Esophagus squamous epithelium (tissue), 5 donors: Measurements from ENCODE around the gene LARP6. TPM values are rescaled to one million over a fixed set of nuclear protein-coding genes. Genes with fewer than 3 reads are reported as not detected.
"Not testable (repeated sequence)": the region's sequence is repeated elsewhere in the genome, so short reads cannot be mapped to it uniquely, and the experiment has no call there.

Experiments
- DNase-seq: peaks from one replicate; lab custom pipeline; 2025; lab: John Stamatoyannopoulos, UW
- H3K27ac ChIP-seq, 4 donors: fragments of 200-600 bp; sonication (generic); one replicate each; pipeline ENCODE4 v1.5.1; 2016 to 2019; ENCODE audit warnings: mild to moderate bottlenecking in 1 of 4
- H3K27me3 ChIP-seq, 4 donors: fragments of 200-600 bp; sonication (generic); 1 replicate in 3 of 4; 2 replicates in 1 of 4; pipeline versions ENCODE4 v1.5.1 to v1.6.0; 2017 to 2021; ENCODE audit warnings: antibody characterized with exemption in 1 of 4
- H3K36me3 ChIP-seq, 3 donors: fragments of 200-600 bp; sonication (generic); one replicate each; pipeline ENCODE4 v1.5.1; 2016 to 2019
- H3K4me1 ChIP-seq, 3 donors: fragments of 200-600 bp; sonication (generic); one replicate each; pipeline ENCODE4 v1.5.1; 2017 to 2019
- H3K4me3 ChIP-seq, 4 donors: fragments of 200-600 bp; sonication (generic); 1 replicate in 3 of 4; 2 replicates in 1 of 4; pipeline ENCODE4 v1.5.1; 2016 to 2019; ENCODE audit warnings: mild to moderate bottlenecking in 2 of 4, moderate library complexity in 1 of 4
- H3K9me3 ChIP-seq, 3 donors: fragments of 200-600 bp; sonication (generic); one replicate each; pipeline ENCODE4 v1.5.1; 2016 to 2019
- CTCF ChIP-seq, 6 experiments: fragments of 450-650 bp in 4 of 6; fragments of 200-600 bp in 2 of 6; sonication (generic) in 2 of 6; IDR thresholded peaks; one replicate each; pipeline ENCODE4 v1.5.1; 2016 to 2019; ENCODE audit warnings: antibody characterized with exemption in 6 of 6, mild to moderate bottlenecking in 4 of 6, moderate library complexity in 4 of 6
- POLR2A ChIP-seq, 4 donors: fragments of 450-650 bp; IDR thresholded peaks; one replicate each; pipeline ENCODE4 v1.6.1; 2017; ENCODE audit warnings: antibody characterized with exemption in 4 of 4, mild to moderate bottlenecking in 4 of 4, moderate library complexity in 3 of 4
- WGBS, 2 donors: methylation state at CpG; one replicate each; pipeline ENCODE4 v1.1.5; 2018; 5-methylcytosine and 5-hydroxymethylcytosine counted together
- intact Hi-C: fragments of 100-400 bp; cut with DNase I; formaldehyde crosslinking; loops from one replicate; pipeline ENCODE4 v1.15.0; 2022
- total RNA-seq, 4 donors: library from RNA; depleted of rRNA; stranded (reverse); fragments of >200 nt; gene quantifications; one replicate each; pipeline ENCODE4 v1.1.0, GENCODE V29; 2016
- donor health status: DM: yes; HTN: yes; CAD: no.

LARP6 gene
- total RNA-seq, 4 donors from 2014 or later, result 0.30 to 18.7 (median 2.8) TPM

DNA sequence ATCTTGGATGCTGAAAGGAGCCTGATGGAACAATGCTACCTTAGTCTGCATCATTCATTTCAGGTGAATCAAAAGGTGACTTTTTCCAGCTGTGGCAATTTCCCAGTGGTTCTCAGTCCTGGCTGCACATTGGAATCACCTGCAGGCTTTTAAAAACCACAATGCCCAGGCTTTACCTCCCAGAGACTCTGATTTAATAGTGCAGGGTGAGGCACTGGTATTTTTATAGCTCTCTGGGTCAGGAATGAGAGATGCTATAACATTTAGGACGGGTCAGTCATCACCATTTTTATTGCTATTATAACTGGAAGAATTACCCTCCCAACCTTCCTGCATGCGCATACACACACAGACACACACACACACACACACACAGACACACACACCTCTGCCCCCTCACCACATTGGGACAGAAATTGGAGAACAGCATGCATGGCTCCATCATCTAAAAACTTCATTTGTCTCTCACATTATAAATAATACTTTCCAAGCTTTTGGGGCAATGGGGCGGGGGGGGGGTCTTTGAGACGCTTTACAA is 41.1 kb downstream of the LARP6 start:
- peaks cover 0 to 8% (median 0%) of the 10 kb centered on the region in 3 donors for H3K4me1 ChIP-seq
- intact Hi-C loops, result loop anchor here (5.0 kb wide), 1 partner anchor 136 kb away; no protein-coding TSS in a partner anchor
- no peak overlapping the region for H3K27ac ChIP-seq
- no peak overlapping the region for H3K4me3 ChIP-seq
- H3K27me3 ChIP-seq, result no peaks in the 10 kb centered on the region
- H3K36me3 ChIP-seq, result no peaks in the 10 kb centered on the region
- DNase-seq, result no peak
- 72 to 80% methylated on average over 4 of the region's 4 CpGs for WGBS, 2 donors
- no peaks in the 10 kb centered on the region for H3K9me3 ChIP-seq
- no peak for TF ChIP-seq POLR2A (IDR thresholded peaks at IDR 0.05)
- TF ChIP-seq CTCF (IDR thresholded peaks at IDR 0.05), result no peak

DNA sequence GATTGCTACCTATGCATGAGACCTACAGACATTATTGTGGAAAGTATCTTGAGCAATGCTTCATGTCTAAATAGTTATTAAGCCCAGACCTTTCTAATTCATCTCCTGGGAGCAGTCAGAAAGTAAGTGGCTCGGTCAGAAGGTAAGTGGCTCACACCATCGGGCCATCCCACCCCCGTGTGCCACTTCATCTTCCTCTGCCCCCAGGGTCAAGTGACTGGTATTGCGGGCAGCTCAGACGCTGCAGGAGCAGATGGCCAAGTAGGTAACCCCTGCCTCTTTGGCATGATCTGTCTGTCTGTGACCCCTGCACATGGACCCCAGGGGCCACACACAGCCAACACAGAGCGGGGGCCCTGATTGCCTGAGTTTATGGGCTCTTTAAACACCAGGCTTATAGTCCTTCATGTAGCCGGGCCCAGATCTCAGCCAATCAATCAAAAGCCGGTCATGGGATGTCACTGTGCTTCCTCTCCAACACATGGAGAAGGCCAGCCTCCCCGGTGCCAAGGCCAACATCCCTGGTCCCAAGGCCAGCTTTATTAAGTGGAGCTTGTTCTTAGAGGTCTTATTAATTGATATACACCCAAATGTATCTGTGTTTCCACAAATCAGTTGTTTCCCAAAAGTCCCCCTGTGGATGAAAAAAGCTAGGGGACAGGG is 42.9 kb downstream of the LARP6 start:
- 55 to 77% methylated on average over 3 to 9 of the region's 9 CpGs for WGBS, 2 donors
- Histone ChIP-seq H3K4me1 (peaks cover 0 to 21% (median 3%) of the 10 kb centered on the region in 3 donors), H3K27ac (no peak overlapping the region), H3K36me3 (no peaks in the 10 kb centered on the region), H3K9me3 (no peaks in the 10 kb centered on the region), H3K27me3 (no peaks in the 10 kb centered on the region), H3K4me3 (no peak overlapping the region)
- TF ChIP-seq POLR2A (IDR thresholded peaks at IDR 0.05) (no peak), CTCF (IDR thresholded peaks at IDR 0.05) (no peak)
- intact Hi-C loops, result loop anchor here (5.0 kb wide), 1 partner anchor 134 kb away; no protein-coding TSS in a partner anchor
- no peak for DNase-seq

GRCh38 chr15:70806992-70807712 is 46.8 kb downstream of the LARP6 start:
- no peaks in the 10 kb centered on the region for H3K27me3 ChIP-seq
- peak overlapping the region in 2 of 4 donors; percentile 24 to 44 for H3K27ac ChIP-seq
- no peaks in the 10 kb centered on the region for H3K9me3 ChIP-seq

GRCh38 chr15:70804388-70804787 is 49.6 kb downstream of the LARP6 start:
- H3K9me3 ChIP-seq, H3K27ac ChIP-seq, H3K4me3 ChIP-seq, H3K27me3 ChIP-seq, DNase-seq, intact Hi-C loops, H3K36me3 ChIP-seq: not testable (repeated sequence)
- peaks cover 0 to 30% (median 17%) of the 10 kb centered on the region in 3 donors for H3K4me1 ChIP-seq
- WGBS, 2 donors, result 85 to 98% methylated on average over 5 to 8 of the region's 9 CpGs

More at GRCh38 chr15:70806992-70807712, 46.8 kb downstream of the LARP6 start:
- intact Hi-C loops, result no loop called here
- peak; percentile 8 for DNase-seq
- WGBS, 2 donors, result 52 to 55% methylated on average over 8 to 9 of the region's 9 CpGs
- H3K36me3 ChIP-seq, result no peaks in the 10 kb centered on the region
- TF ChIP-seq CTCF (IDR thresholded peaks at IDR 0.05), result no peak
- no peak for TF ChIP-seq POLR2A (IDR thresholded peaks at IDR 0.05)
- no peak overlapping the region for H3K4me3 ChIP-seq
- peaks cover 0 to 19% (median 3%) of the 10 kb centered on the region in 3 donors for H3K4me1 ChIP-seq

GRCh38 chr15:70802629-70803028 is 51.3 kb downstream of the LARP6 start:
- 66 to 76% methylated on average over 4 of the region's 4 CpGs for WGBS, 2 donors
- Histone ChIP-seq H3K4me1 (peaks cover 0 to 30% (median 18%) of the 10 kb centered on the region in 3 donors), H3K27ac (no peak overlapping the region), H3K4me3 (no peak overlapping the region), H3K27me3 (no peaks in the 10 kb centered on the region), H3K9me3 (no peaks in the 10 kb centered on the region), H3K36me3 (no peaks in the 10 kb centered on the region)
- intact Hi-C loops, result no loop called here
- TF ChIP-seq CTCF (IDR thresholded peaks at IDR 0.05) (no peak), POLR2A (IDR thresholded peaks at IDR 0.05) (no peak)
- DNase-seq, result no peak
